Measurements from ENCODE around the gene CEP350.
"Not testable (repeated sequence)": the region's sequence is repeated elsewhere in the genome, so short reads cannot be mapped to it uniquely, and the experiment has no call there.

Gene CEP350

GRCh38 chr1:180003026-180003695 is 48.6 kb downstream of the CEP350 start:
- Histone ChIP-seq H3K27ac (ENCODE audit: low read depth, low read length) (no peak overlapping the region), H2BK120ac (ENCODE audit: insufficient read depth, low read length, poor library complexity) (no peak overlapping the region), H3K36me3 (ENCODE audit: control insufficient read depth in 1 of 2, insufficient read depth in 2 of 2, low read length in 2 of 2) (peaks cover 0 to 3% of the 10 kb centered on the region in 2 experiments)

GRCh38 chr1:180006762-180007161 is 52.2 kb downstream of the CEP350 start:
- H2BK12ac ChIP-seq (ENCODE audit: low read length); H2AK5ac ChIP-seq (ENCODE audit: low read length); H3K79me2 ChIP-seq (ENCODE audit: control insufficient read depth, insufficient read depth, low read length, poor library complexity); H2AFZ ChIP-seq (ENCODE audit: insufficient read depth, low read length, poor library complexity); DNase-seq; H2BK120ac ChIP-seq (ENCODE audit: insufficient read depth, low read length, poor library complexity); H3K9me3 ChIP-seq (ENCODE audit: insufficient read depth, low read depth, low read length); H3K4me1 ChIP-seq (ENCODE audit: control insufficient read depth in 1 of 2, insufficient read depth in 2 of 2, low read length in 2 of 2); H4K8ac ChIP-seq (ENCODE audit: low read depth, low read length); H4K12ac ChIP-seq (ENCODE audit: low read depth, low read length); H4K91ac ChIP-seq (ENCODE audit: low read depth, low read length); H3K27ac ChIP-seq (ENCODE audit: low read depth, low read length); H3K79me1 ChIP-seq (ENCODE audit: low read length); H3K18ac ChIP-seq (ENCODE audit: low read length); H3K9ac ChIP-seq (ENCODE audit: low read length); H2BK5ac ChIP-seq (ENCODE audit: low read depth, low read length, poor library complexity); H3K14ac ChIP-seq (ENCODE audit: low read length); H3K27me3 ChIP-seq (ENCODE audit: insufficient read depth, low read length); H3K4ac ChIP-seq (ENCODE audit: low read depth, low read length); H3K4me2 ChIP-seq (ENCODE audit: low read length); H3K23ac ChIP-seq (ENCODE audit: low read length); H3K36me3 ChIP-seq (ENCODE audit: control insufficient read depth in 1 of 2, insufficient read depth in 2 of 2, low read length in 2 of 2); H3K4me3 ChIP-seq (ENCODE audit: low read depth, low read length): not testable (repeated sequence)
- no CpG with 5 or more reads among the region's 1 CpG for WGBS (ENCODE audit: extremely low coverage, insufficient coverage, insufficient read length)

More at GRCh38 chr1:180003026-180003695, 48.6 kb downstream of the CEP350 start:
- H3K9me3 ChIP-seq (ENCODE audit: insufficient read depth, low read depth, low read length): no peaks in the 10 kb centered on the region
- H2AK5ac ChIP-seq (ENCODE audit: low read length): no peak overlapping the region
- no peak overlapping the region for H3K4ac ChIP-seq (ENCODE audit: low read depth, low read length)
- H4K91ac ChIP-seq (ENCODE audit: low read depth, low read length): no peak overlapping the region
- no peak overlapping the region for H2BK5ac ChIP-seq (ENCODE audit: low read depth, low read length, poor library complexity)
- H2BK12ac ChIP-seq (ENCODE audit: low read length): no peak overlapping the region
- no peak overlapping the region for H2AFZ ChIP-seq (ENCODE audit: insufficient read depth, low read length, poor library complexity)
- DNase-seq: no peak
- no peaks in the 10 kb centered on the region for H3K79me1 ChIP-seq (ENCODE audit: low read length)
- no CpG with 5 or more reads among the region's 3 CpGs for WGBS (ENCODE audit: extremely low coverage, insufficient coverage, insufficient read length)
- no peaks in the 10 kb centered on the region for H3K27me3 ChIP-seq (ENCODE audit: insufficient read depth, low read length)
- no peak overlapping the region for H3K18ac ChIP-seq (ENCODE audit: low read length)
- no peak overlapping the region for H4K12ac ChIP-seq (ENCODE audit: low read depth, low read length)
- no peak overlapping the region for H3K9ac ChIP-seq (ENCODE audit: low read length)
- H3K79me2 ChIP-seq (ENCODE audit: control insufficient read depth, insufficient read depth, low read length, poor library complexity): no peaks in the 10 kb centered on the region
- H3K4me3 ChIP-seq (ENCODE audit: low read depth, low read length): no peak overlapping the region
- no peak overlapping the region for H3K14ac ChIP-seq (ENCODE audit: low read length)
- no peak overlapping the region for H4K8ac ChIP-seq (ENCODE audit: low read depth, low read length)
- no peak overlapping the region for H3K4me2 ChIP-seq (ENCODE audit: low read length)
- no peaks in the 10 kb centered on the region for H3K4me1 ChIP-seq (ENCODE audit: control insufficient read depth in 1 of 2, insufficient read depth in 2 of 2, low read length in 2 of 2)
- H3K23ac ChIP-seq (ENCODE audit: low read length): no peak overlapping the region

DNA sequence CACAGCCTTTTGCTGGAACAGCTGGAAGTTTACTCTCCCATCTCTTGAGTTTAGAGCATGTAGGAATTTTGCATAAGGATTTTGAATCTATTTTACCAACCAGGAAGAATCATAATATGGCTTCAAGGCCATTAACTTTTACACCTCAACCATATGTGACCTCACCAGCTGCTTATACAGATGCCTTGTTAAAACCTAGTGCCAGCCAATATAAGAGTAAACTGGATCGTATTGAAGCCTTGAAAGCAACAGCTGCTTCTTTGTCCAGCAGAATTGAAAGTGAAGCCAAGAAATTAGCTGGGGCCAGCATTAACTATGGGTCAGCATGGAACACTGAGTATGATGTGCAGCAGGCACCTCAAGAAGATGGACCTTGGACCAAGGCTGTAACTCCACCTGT is 65.4 kb downstream of the CEP350 start:
- Histone ChIP-seq H3K4ac (ENCODE audit: low read depth, low read length) (no peak overlapping the region), H3K18ac (ENCODE audit: low read length) (no peak overlapping the region), H4K91ac (ENCODE audit: low read depth, low read length) (no peak overlapping the region), H3K4me3 (ENCODE audit: low read depth, low read length) (no peak overlapping the region), H2BK120ac (ENCODE audit: insufficient read depth, low read length, poor library complexity) (no peak overlapping the region), H3K9me3 (ENCODE audit: insufficient read depth, low read depth, low read length) (no peaks in the 10 kb centered on the region), H3K23ac (ENCODE audit: low read length) (no peak overlapping the region), H3K27me3 (ENCODE audit: insufficient read depth, low read length) (no peaks in the 10 kb centered on the region), H4K12ac (ENCODE audit: low read depth, low read length) (no peak overlapping the region), H3K9ac (ENCODE audit: low read length) (no peak overlapping the region), H2BK12ac (ENCODE audit: low read length) (no peak overlapping the region), H2AFZ (ENCODE audit: insufficient read depth, low read length, poor library complexity) (no peak overlapping the region), H3K79me1 (ENCODE audit: low read length) (no peaks in the 10 kb centered on the region), H3K4me2 (ENCODE audit: low read length) (no peak overlapping the region), H3K27ac (ENCODE audit: low read depth, low read length) (no peak overlapping the region), H3K4me1 (ENCODE audit: control insufficient read depth in 1 of 2, insufficient read depth in 2 of 2, low read length in 2 of 2) (no peaks in the 10 kb centered on the region), H3K36me3 (ENCODE audit: control insufficient read depth in 1 of 2, insufficient read depth in 2 of 2, low read length in 2 of 2) (peaks cover 0 to 20% of the 10 kb centered on the region in 2 experiments), H4K8ac (ENCODE audit: low read depth, low read length) (no peak overlapping the region), H3K14ac (ENCODE audit: low read length) (no peak overlapping the region), H3K79me2 (ENCODE audit: control insufficient read depth, insufficient read depth, low read length, poor library complexity) (no peaks in the 10 kb centered on the region), H2BK5ac (ENCODE audit: low read depth, low read length, poor library complexity) (no peak overlapping the region), H2AK5ac (ENCODE audit: low read length) (no peak overlapping the region)
- no peak for DNase-seq
- no CpG with 5 or more reads among the region's 1 CpG for WGBS (ENCODE audit: extremely low coverage, insufficient coverage, insufficient read length)

DNA sequence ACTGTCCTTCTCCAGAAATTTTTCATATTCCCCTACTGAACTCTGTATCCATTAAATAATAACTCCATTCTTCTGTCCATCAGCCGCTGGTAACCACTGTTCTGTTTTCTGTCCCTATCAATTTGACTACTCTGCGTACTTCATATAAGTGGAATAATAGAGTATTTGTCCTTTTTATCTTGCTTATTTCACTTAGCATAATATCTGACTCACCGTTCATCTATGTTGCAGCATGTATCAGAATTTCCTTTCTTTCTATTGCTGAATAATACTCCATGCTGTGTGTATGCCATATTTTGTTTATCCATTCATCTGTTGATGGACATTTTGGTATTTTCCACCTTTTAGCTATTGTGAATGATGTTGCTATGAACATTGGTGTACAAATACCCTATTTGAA is 71.9 kb downstream of the CEP350 start:
- Histone ChIP-seq H3K9me3 (ENCODE audit: insufficient read depth, low read depth, low read length) (no peaks in the 10 kb centered on the region), H2BK120ac (ENCODE audit: insufficient read depth, low read length, poor library complexity) (no peak overlapping the region), H4K91ac (ENCODE audit: low read depth, low read length) (no peak overlapping the region)

More for the DNA sequence above, 71.9 kb downstream of the CEP350 start:
- H3K27me3 ChIP-seq (ENCODE audit: insufficient read depth, low read length): no peaks in the 10 kb centered on the region
- H3K4me3 ChIP-seq (ENCODE audit: low read depth, low read length): no peak overlapping the region
- no peak overlapping the region for H3K18ac ChIP-seq (ENCODE audit: low read length)
- H2AFZ ChIP-seq (ENCODE audit: insufficient read depth, low read length, poor library complexity): no peak overlapping the region
- DNase-seq: peak in 1 of 2 donors; percentile 3
- no peak overlapping the region for H2BK5ac ChIP-seq (ENCODE audit: low read depth, low read length, poor library complexity)
- peaks cover 6 to 7% of the 10 kb centered on the region in 2 experiments for H3K36me3 ChIP-seq (ENCODE audit: control insufficient read depth in 1 of 2, insufficient read depth in 2 of 2, low read length in 2 of 2)
- no peaks in the 10 kb centered on the region for H3K79me2 ChIP-seq (ENCODE audit: control insufficient read depth, insufficient read depth, low read length, poor library complexity)
- no peak overlapping the region for H3K14ac ChIP-seq (ENCODE audit: low read length)
- no peak overlapping the region for H3K4me2 ChIP-seq (ENCODE audit: low read length)
- H3K79me1 ChIP-seq (ENCODE audit: low read length): no peaks in the 10 kb centered on the region
- WGBS (ENCODE audit: extremely low coverage, insufficient coverage, insufficient read length): no CpG with 5 or more reads among the region's 3 CpGs
- no peak overlapping the region for H4K8ac ChIP-seq (ENCODE audit: low read depth, low read length)
- H3K27ac ChIP-seq (ENCODE audit: low read depth, low read length): no peak overlapping the region
- no peaks in the 10 kb centered on the region for H3K4me1 ChIP-seq (ENCODE audit: control insufficient read depth in 1 of 2, insufficient read depth in 2 of 2, low read length in 2 of 2)
- no peak overlapping the region for H3K4ac ChIP-seq (ENCODE audit: low read depth, low read length)
- no peak overlapping the region for H3K9ac ChIP-seq (ENCODE audit: low read length)
- H3K23ac ChIP-seq (ENCODE audit: low read length): no peak overlapping the region
- no peak overlapping the region for H4K12ac ChIP-seq (ENCODE audit: low read depth, low read length)
- no peak overlapping the region for H2BK12ac ChIP-seq (ENCODE audit: low read length)
- no peak overlapping the region for H2AK5ac ChIP-seq (ENCODE audit: low read length)

Measured in trophoblast cell (in vitro differentiated cells and primary cell).